HEK293 (cell line): ENCODE results near the gene ADGRL1.

ENCODE experiments used
- ZBTB7A ChIP-seq: fragments of 450-650 bp; formaldehyde crosslinking; IDR thresholded peaks from 2 replicates; pipeline ENCODE4 v1.5.1; 2016; ENCODE audit warnings: low read depth, missing biosample characterization, missing genetic modification characterization
- ZNF174 ChIP-seq: fragments of 450-650 bp; formaldehyde crosslinking; IDR thresholded peaks from 2 replicates; pipeline ENCODE4 v1.5.0; 2017; ENCODE audit warnings: missing biosample characterization, mild to moderate bottlenecking, missing genetic modification characterization
- ZNF211 ChIP-seq: fragments of 450-650 bp; formaldehyde crosslinking; IDR thresholded peaks from 2 replicates; pipeline ENCODE4 v1.5.1; 2016; ENCODE audit warnings: low read depth, missing biosample characterization, missing genetic modification characterization
- ZNF274 ChIP-seq, 2 experiments: fragments of 200-500 bp in 1 of 2; fragments of 450-650 bp in 1 of 2; sonication (Bioruptor generic) in 1 of 2; formaldehyde crosslinking in 1 of 2; IDR thresholded peaks; 2 replicates each; pipeline versions ENCODE4 v1.5.1 to v1.6.1; 2014 to 2016; ENCODE audit warnings: borderline replicate concordance in 1 of 2, inconsistent platforms in 1 of 2, low read length in 1 of 2, missing biosample characterization in 1 of 2, missing genetic modification characterization in 1 of 2
- ZNF555 ChIP-seq: fragments of 450-650 bp; formaldehyde crosslinking; conservative IDR thresholded peaks from 2 replicates; pipeline ENCODE4 v1.5.1; 2017; ENCODE audit warnings: missing biosample characterization, mild to moderate bottlenecking, missing genetic modification characterization, inconsistent platforms
- ZNF660 ChIP-seq: fragments of 450-650 bp; IDR thresholded peaks from 2 replicates; pipeline ENCODE4 v1.5.1; 2018; ENCODE audit warnings: missing biosample characterization, mild to moderate bottlenecking, missing genetic modification characterization
- TF ChIP-seq, protein P1 (sequence below): fragments of 450-650 bp; formaldehyde crosslinking; IDR thresholded peaks from 2 replicates; pipeline ENCODE4 v1.5.1; 2016; ENCODE audit warnings: missing biosample characterization, missing genetic modification characterization

DNA sequence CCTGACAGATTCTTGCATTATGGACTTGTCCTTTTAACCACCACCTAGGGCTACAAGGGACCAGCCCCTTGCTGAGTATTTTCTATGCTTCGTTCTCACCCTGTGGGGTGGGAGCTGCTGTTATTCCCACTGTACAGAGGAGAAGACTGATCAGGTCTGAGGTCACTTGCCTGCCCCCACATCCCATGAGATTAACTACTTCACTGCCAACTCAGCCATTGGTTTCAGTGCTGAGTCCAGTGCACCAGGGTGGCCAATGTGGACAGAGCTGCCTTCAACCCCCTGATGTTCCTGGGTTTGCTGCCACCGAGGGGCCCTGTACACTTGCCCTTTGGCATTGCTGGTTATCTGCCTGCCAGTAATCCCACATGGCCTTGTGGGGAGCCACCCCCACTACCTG, 95.3 kb downstream of the ADGRL1 start:
- TF ChIP-seq ZNF211 (tag by site-specific recombination): no peak
- no peak for TF ChIP-seq ZNF660 (tag by site-specific recombination)
- TF ChIP-seq, protein P1, sequence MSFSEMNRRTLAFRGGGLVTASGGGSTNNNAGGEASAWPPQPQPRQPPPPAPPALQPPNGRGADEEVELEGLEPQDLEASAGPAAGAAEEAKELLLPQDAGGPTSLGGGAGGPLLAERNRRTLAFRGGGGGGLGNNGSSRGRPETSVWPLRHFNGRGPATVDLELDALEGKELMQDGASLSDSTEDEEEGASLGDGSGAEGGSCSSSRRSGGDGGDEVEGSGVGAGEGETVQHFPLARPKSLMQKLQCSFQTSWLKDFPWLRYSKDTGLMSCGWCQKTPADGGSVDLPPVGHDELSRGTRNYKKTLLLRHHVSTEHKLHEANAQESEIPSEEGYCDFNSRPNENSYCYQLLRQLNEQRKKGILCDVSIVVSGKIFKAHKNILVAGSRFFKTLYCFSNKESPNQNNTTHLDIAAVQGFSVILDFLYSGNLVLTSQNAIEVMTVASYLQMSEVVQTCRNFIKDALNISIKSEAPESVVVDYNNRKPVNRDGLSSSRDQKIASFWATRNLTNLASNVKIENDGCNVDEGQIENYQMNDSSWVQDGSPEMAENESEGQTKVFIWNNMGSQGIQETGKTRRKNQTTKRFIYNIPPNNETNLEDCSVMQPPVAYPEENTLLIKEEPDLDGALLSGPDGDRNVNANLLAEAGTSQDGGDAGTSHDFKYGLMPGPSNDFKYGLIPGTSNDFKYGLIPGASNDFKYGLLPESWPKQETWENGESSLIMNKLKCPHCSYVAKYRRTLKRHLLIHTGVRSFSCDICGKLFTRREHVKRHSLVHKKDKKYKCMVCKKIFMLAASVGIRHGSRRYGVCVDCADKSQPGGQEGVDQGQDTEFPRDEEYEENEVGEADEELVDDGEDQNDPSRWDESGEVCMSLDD (tag by site-specific recombination): no peak
- no peak for TF ChIP-seq ZNF274 (IDR thresholded peaks at IDR 0.05; ENCODE audit: low read length)
- no peak for TF ChIP-seq ZNF274 (tag by site-specific recombination; IDR thresholded peaks at IDR 0.05; ENCODE audit: borderline replicate concordance)
- TF ChIP-seq ZBTB7A: no peak
- TF ChIP-seq ZNF555 (tag by site-specific recombination): no peak
- TF ChIP-seq ZNF174: no peak
